Fibroblast of lung (primary cell): Measurements from ENCODE around the gene SYCP1. TPM values are rescaled to one million over a fixed set of nuclear protein-coding genes. Genes with fewer than 3 reads are reported as not detected.

Source experiments
- DNase-seq, 2 donors: peaks; one replicate each; pipeline versions ENCODE4 v3.0.0 to v3.0.0-alpha.2; 2010; ENCODE audit warnings: low read depth in 2 of 2
- H2AFZ ChIP-seq: 2 replicates; pipeline ENCODE4 v1.5.1; 2012; ENCODE audit warnings: low read length, control low read depth, inconsistent platforms
- H3K27ac ChIP-seq: 2 replicates; pipeline ENCODE4 v1.5.1; 2011; ENCODE audit warnings: low read length, control low read depth; ENCODE audit not compliant: insufficient read depth
- H3K27me3 ChIP-seq: 2 replicates; pipeline ENCODE4 v1.5.1; 2011; ENCODE audit warnings: mild to moderate bottlenecking, low read length; ENCODE audit not compliant: control insufficient read depth, insufficient read depth
- H3K36me3 ChIP-seq: 2 replicates; pipeline ENCODE4 v1.5.1; 2011; ENCODE audit warnings: low read length; ENCODE audit not compliant: control insufficient read depth, insufficient read depth
- H3K4me1 ChIP-seq: 2 replicates; pipeline ENCODE4 v1.5.1; 2011; ENCODE audit warnings: low read length; ENCODE audit not compliant: control insufficient read depth, insufficient read depth; ENCODE audit errors: extremely low read depth
- H3K4me2 ChIP-seq: 2 replicates; pipeline ENCODE4 v1.5.1; 2011; ENCODE audit warnings: low read length, control low read depth; ENCODE audit not compliant: insufficient read depth; ENCODE audit errors: extremely low read depth
- H3K4me3 ChIP-seq, 4 experiments: fragments of 200-600 bp in 1 of 4; sonication (generic) in 1 of 4; replicated peaks in 1 of 4; 2 replicates each; pipeline ENCODE4 v1.5.1; 2011 to 2016; ENCODE audit warnings: low read length in 4 of 4, low read depth in 3 of 4, mild to moderate bottlenecking in 3 of 4, control low read depth in 2 of 4, inconsistent platforms in 1 of 4, mixed read lengths in 1 of 4; ENCODE audit not compliant: insufficient read depth in 1 of 4; ENCODE audit errors: control extremely low read depth in 1 of 4
- H3K79me2 ChIP-seq: 2 replicates; pipeline ENCODE4 v1.5.1; 2012; ENCODE audit warnings: mild to moderate bottlenecking, low read length, inconsistent platforms; ENCODE audit not compliant: control insufficient read depth, insufficient read depth
- H3K9ac ChIP-seq: 2 replicates; pipeline ENCODE4 v1.5.1; 2011; ENCODE audit warnings: mild to moderate bottlenecking, low read length, control low read depth; ENCODE audit not compliant: insufficient read depth
- H3K9me3 ChIP-seq: 2 replicates; pipeline ENCODE4 v1.5.1; 2012; ENCODE audit warnings: low read depth, low read length; ENCODE audit not compliant: control insufficient read depth, insufficient read depth
- H4K20me1 ChIP-seq: 2 replicates; pipeline ENCODE4 v1.5.1; 2011; ENCODE audit warnings: low read length; ENCODE audit not compliant: control insufficient read depth, insufficient read depth; ENCODE audit errors: extremely low read depth
- CTCF ChIP-seq, 2 donors: IDR thresholded peaks in 1 of 2; conservative IDR thresholded peaks in 1 of 2; 1 replicate in 1 of 2; 2 replicates in 1 of 2; pipeline ENCODE4 v1.5.1; 2011 to 2012; ENCODE audit warnings: low read length in 2 of 2, control low read depth in 1 of 2, inconsistent platforms in 1 of 2, low read depth in 1 of 2, mild to moderate bottlenecking in 1 of 2
- EZH2 ChIP-seq: IDR thresholded peaks from 2 replicates; pipeline ENCODE4 v1.5.1; 2012; ENCODE audit warnings: low read length, control low read depth, mild to moderate bottlenecking; ENCODE audit errors: missing control alignments
- polyA minus RNA-seq: library from RNA; depleted of rRNA, polyadenylated mRNA; stranded (reverse); fragments of >200 nt; gene quantifications from 2 replicates; pipeline ENCODE4 v1.2.3, GENCODE V29; 2011; ENCODE audit warnings: low replicate concordance
- polyA plus RNA-seq, 2 donors: library from polyadenylated mRNA; depleted of rRNA in 1 of 2; stranded (reverse) in 1 of 2; unstranded in 1 of 2; fragments of >200 nt; gene quantifications; 2 replicates each; pipeline ENCODE4 v1.2.1, GENCODE V29; 2011 to 2012; ENCODE audit warnings: missing spikeins in 1 of 2
- total RNA-seq: library from RNA; depleted of rRNA; stranded (reverse); fragments of >200 nt; gene quantifications from 2 replicates; pipeline ENCODE4 v1.2.1, GENCODE V29; 2014

SYCP1 gene, protein sequence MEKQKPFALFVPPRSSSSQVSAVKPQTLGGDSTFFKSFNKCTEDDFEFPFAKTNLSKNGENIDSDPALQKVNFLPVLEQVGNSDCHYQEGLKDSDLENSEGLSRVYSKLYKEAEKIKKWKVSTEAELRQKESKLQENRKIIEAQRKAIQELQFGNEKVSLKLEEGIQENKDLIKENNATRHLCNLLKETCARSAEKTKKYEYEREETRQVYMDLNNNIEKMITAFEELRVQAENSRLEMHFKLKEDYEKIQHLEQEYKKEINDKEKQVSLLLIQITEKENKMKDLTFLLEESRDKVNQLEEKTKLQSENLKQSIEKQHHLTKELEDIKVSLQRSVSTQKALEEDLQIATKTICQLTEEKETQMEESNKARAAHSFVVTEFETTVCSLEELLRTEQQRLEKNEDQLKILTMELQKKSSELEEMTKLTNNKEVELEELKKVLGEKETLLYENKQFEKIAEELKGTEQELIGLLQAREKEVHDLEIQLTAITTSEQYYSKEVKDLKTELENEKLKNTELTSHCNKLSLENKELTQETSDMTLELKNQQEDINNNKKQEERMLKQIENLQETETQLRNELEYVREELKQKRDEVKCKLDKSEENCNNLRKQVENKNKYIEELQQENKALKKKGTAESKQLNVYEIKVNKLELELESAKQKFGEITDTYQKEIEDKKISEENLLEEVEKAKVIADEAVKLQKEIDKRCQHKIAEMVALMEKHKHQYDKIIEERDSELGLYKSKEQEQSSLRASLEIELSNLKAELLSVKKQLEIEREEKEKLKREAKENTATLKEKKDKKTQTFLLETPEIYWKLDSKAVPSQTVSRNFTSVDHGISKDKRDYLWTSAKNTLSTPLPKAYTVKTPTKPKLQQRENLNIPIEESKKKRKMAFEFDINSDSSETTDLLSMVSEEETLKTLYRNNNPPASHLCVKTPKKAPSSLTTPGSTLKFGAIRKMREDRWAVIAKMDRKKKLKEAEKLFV
- total RNA-seq (not detected in 2 replicates), polyA plus RNA-seq (not detected in 2 replicates), polyA minus RNA-seq (not detected in 2 replicates)
- not detected in 2 replicates for polyA plus RNA-seq (2012)

DNA sequence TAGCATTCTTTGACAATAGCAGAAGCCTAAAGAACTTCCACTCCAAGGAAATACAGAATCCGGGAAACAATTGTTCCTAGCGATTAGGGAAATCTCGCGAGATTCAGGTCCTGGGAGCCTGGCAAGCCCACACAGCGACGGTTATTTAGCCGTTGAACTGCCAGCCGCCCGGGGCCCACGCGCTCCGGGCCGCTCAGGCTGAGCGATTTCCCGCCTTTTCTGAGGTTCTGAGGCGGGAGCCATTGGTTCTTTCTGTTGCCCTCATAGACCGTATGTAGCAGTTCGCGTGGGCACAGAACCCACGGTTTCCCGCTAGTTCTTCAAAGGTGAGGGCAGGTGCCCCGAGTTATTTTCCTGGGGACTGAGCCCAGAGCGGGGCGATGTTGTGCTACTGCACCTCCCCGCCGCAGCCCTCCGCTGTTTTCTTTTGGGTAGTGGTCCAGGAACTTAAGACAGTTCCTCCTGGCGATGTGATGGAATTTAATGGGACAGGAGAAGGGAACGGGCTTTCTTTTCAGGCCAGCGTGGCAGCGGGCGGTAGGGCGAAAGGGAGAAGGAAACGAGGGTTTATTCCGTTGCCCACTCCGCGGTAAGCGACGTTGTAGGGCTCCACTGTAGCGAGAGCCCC, at the start of gene SYCP1:
Gene SYCP1 (plus strand): TSS at position 171 of the 628 bp plus-strand sequence. CDS start 602 bp downstream, outside the sequence.
- no peak within 1 kb of the TSS for H3K4me2 ChIP-seq
- peak within 1 kb of the TSS in 2 of 4 experiments; percentile 27 to 29 for H3K4me3 ChIP-seq

DNA sequence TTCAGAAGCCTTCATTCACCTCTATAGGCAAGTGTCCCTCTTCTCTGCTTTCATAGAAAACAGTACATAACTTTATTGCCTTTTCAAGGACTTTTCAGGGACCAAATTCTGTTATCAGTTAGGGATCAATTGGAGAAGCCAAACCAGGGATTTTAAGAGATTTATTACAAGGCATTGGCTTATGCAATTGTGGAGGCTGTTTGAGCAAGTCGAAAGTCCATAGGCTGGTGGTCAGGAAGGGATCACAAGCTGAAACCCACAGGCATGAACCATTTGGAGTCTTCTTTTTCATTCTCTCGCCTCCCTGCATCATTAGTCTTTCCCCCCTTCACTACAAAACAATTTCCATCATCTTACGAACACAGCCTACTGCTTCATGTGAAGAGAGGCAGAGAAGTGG, 34.8 kb upstream of the SYCP1 start:
- DNase-seq = no peak
- Histone ChIP-seq H3K27me3 (no peaks in the 10 kb centered on the region), H3K4me3 (no peak overlapping the region), H3K4me1 (no peaks in the 10 kb centered on the region), H3K27ac (no peak overlapping the region), H3K9ac (no peak overlapping the region), H2AFZ (no peak overlapping the region), H3K9me3 (no peaks in the 10 kb centered on the region), H4K20me1 (no peaks in the 10 kb centered on the region), H3K4me2 (no peak overlapping the region), H3K36me3 (no peaks in the 10 kb centered on the region), H3K79me2 (no peaks in the 10 kb centered on the region)
- TF ChIP-seq CTCF (conservative IDR thresholded peaks at IDR 0.05 in 1 of 2, IDR thresholded peaks at IDR 0.05 in 1 of 2; ENCODE audit: low read depth in 1 of 2, low read length in 2 of 2) = no peak
- TF ChIP-seq EZH2 = no peak

More for the DNA sequence above, at the start of gene SYCP1:
- H3K27me3 ChIP-seq = peaks cover 6% of the 10 kb centered on the region
- H4K20me1 ChIP-seq = no peaks in the 10 kb centered on the region
- no peaks in the 10 kb centered on the region for H3K79me2 ChIP-seq
- H3K36me3 ChIP-seq = no peaks in the 10 kb centered on the region
- no peak for DNase-seq
- H3K4me1 ChIP-seq = no peaks in the 10 kb centered on the region
- H3K9me3 ChIP-seq = no peaks in the 10 kb centered on the region
- H3K9ac ChIP-seq = no peak within 1 kb of the TSS
- TF ChIP-seq EZH2 (peak; percentile 41), CTCF (conservative IDR thresholded peaks at IDR 0.05 in 1 of 2, IDR thresholded peaks at IDR 0.05 in 1 of 2; ENCODE audit: low read depth in 1 of 2, low read length in 2 of 2) (no peak)
- no peak within 1 kb of the TSS for H3K27ac ChIP-seq
- no peak within 1 kb of the TSS for H2AFZ ChIP-seq
